GM21367 (cell line): ENCODE measurements around the gene KLHL30.

Experiments used
- ATAC-seq: cut with Tn5 transposase; IDR thresholded peaks from one replicate; pipeline ENCODE4 v1.9.1; 2021; ENCODE audit not compliant: unreplicated experiment

KLHL30 gene

GRCh38 chr2:238117199-238118154 is 21.0 kb upstream of the KLHL30 start:
- no peak for ATAC-seq

- no peak for ATAC-seq
Observed at GRCh38 chr2:238119756-238120462, 18.6 kb upstream of the KLHL30 start.

- no peak for ATAC-seq
Observed at GRCh38 chr2:238120463-238121298, 17.8 kb upstream of the KLHL30 start.

GRCh38 chr2:238121511-238122286 is 16.8 kb upstream of the KLHL30 start:
- no peak for ATAC-seq

GRCh38 chr2:238122287-238123217 is 15.9 kb upstream of the KLHL30 start:
- ATAC-seq, result no peak

GRCh38 chr2:238123218-238123971 is 15.1 kb upstream of the KLHL30 start:
- no peak for ATAC-seq

GRCh38 chr2:238123991-238124470 is 14.4 kb upstream of the KLHL30 start:
- ATAC-seq, result no peak

GRCh38 chr2:238124488-238125126 is 13.9 kb upstream of the KLHL30 start:
- no peak for ATAC-seq

- ATAC-seq, result no peak
Observed at GRCh38 chr2:238125127-238125885, 13.2 kb upstream of the KLHL30 start.

GRCh38 chr2:238126338-238126737 is 12.1 kb upstream of the KLHL30 start:
- ATAC-seq, result no peak

- no peak for ATAC-seq
Observed at GRCh38 chr2:238126775-238127164, 11.7 kb upstream of the KLHL30 start.

GRCh38 chr2:238127165-238128060 is 11.1 kb upstream of the KLHL30 start:
- peak; percentile 60 for ATAC-seq

GRCh38 chr2:238128061-238128440 is 10.4 kb upstream of the KLHL30 start:
- no peak for ATAC-seq

- ATAC-seq, result no peak
Observed at GRCh38 chr2:238128534-238129001, 9.9 kb upstream of the KLHL30 start.

- no peak for ATAC-seq
Observed at GRCh38 chr2:238129166-238130010, 9.1 kb upstream of the KLHL30 start.
